Measurements from ENCODE around the gene GPRC5A. TPM values are rescaled to one million over a fixed set of nuclear protein-coding genes. Genes with fewer than 3 reads are reported as not detected.

GPRC5A gene
- total and polyA plus RNA-seq, 9 donors, result 6.5 to 71.5 (median 37.9) TPM

DNA sequence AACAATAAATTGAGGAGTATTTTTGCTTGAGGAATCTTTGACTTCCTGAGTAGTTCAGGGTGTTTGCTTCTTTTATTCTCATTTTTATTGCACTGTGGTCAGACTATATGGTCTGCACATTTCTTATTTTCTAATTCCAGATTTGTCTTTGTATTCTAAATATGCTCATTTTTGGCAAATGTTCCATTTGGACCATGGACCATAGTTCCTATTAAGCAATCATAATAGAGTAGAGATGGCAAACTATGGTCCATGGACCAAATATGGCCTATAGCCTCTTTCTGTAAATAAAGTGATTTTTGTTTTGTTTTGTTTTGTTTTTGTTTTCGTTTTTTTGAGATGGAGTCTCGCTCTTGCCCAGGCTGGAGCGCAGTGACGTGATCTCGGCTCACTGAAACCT is 2.1 kb downstream of the GPRC5A start:
- no peak overlapping the region for H3K4me3 ChIP-seq
- H3K36me3 ChIP-seq, result no peaks in the 10 kb centered on the region
- TF ChIP-seq, protein P1, sequence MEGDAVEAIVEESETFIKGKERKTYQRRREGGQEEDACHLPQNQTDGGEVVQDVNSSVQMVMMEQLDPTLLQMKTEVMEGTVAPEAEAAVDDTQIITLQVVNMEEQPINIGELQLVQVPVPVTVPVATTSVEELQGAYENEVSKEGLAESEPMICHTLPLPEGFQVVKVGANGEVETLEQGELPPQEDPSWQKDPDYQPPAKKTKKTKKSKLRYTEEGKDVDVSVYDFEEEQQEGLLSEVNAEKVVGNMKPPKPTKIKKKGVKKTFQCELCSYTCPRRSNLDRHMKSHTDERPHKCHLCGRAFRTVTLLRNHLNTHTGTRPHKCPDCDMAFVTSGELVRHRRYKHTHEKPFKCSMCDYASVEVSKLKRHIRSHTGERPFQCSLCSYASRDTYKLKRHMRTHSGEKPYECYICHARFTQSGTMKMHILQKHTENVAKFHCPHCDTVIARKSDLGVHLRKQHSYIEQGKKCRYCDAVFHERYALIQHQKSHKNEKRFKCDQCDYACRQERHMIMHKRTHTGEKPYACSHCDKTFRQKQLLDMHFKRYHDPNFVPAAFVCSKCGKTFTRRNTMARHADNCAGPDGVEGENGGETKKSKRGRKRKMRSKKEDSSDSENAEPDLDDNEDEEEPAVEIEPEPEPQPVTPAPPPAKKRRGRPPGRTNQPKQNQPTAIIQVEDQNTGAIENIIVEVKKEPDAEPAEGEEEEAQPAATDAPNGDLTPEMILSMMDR (IDR thresholded peaks at IDR 0.05), result no peak
- no peak for TF ChIP-seq EP300 (IDR thresholded peaks at IDR 0.05)
- TF ChIP-seq POLR2A (IDR thresholded peaks at IDR 0.05), result no peak
- no peaks in the 10 kb centered on the region for H3K27me3 ChIP-seq
- H3K9me3 ChIP-seq, result no peaks in the 10 kb centered on the region
- no peak for DNase-seq
- no peak overlapping the region for H3K27ac ChIP-seq
- peaks cover 6% of the 10 kb centered on the region for H3K4me1 ChIP-seq (ENCODE audit: insufficient read depth)
- intact Hi-C loops (cut with DNase I), result loop anchor here in 2 of 4 donors (10.0 kb wide), 1 partner anchor 169 kb away; no protein-coding TSS in a partner anchor
- WGBS, 3 donors, result 90 to 94% (median 92%) methylated on average over 5 of the region's 5 CpGs

GRCh38 chr12:12896260-12896659 is 4.9 kb downstream of the GPRC5A start:
- Histone ChIP-seq H3K4me1 (ENCODE audit: insufficient read depth) (peaks cover 20% of the 10 kb centered on the region), H3K27me3 (no peaks in the 10 kb centered on the region), H3K9me3 (no peaks in the 10 kb centered on the region), H3K36me3 (no peaks in the 10 kb centered on the region), H3K27ac (peak overlapping the region in 1 of 2 donors; percentile 45), H3K4me3 (no peak overlapping the region)
- no peak for DNase-seq
- intact Hi-C loops (cut with DNase I), result loop anchor here in 2 of 4 donors (10.0 kb wide), 1 partner anchor 171 kb away; no protein-coding TSS in a partner anchor
- 7 to 15% (median 11%) methylated on average over 2 of the region's 2 CpGs for WGBS, 3 donors
- TF ChIP-seq, protein P1 (IDR thresholded peaks at IDR 0.05), result no peak
- no peak for TF ChIP-seq EP300 (IDR thresholded peaks at IDR 0.05)
- TF ChIP-seq POLR2A (IDR thresholded peaks at IDR 0.05), result no peak

DNA sequence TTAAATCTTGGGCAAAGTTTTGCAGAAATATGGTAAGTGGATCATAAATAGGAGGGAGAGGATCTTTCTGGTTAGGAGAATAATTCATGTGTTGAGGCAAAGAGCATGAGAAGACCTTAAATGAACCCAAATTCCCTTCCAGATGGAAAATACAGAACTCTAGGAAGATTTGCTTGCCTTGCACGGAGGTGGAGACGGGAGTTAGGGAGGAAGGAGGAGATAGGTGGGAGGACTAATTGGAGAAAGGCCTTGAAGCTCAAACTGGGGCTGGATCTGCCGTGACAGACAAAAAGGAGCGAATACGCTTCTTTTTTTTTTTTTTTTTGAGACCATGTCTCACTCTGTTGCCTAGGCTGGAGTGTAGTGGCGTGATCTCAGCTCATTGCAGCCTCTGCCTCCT is 5.9 kb downstream of the GPRC5A start:
- intact Hi-C loops (cut with DNase I), result loop anchor here in 2 of 4 donors (10.0 kb wide), 1 partner anchor 173 kb away; no protein-coding TSS in a partner anchor
- H3K4me1 ChIP-seq (ENCODE audit: insufficient read depth), result peaks cover 21% of the 10 kb centered on the region

DNA sequence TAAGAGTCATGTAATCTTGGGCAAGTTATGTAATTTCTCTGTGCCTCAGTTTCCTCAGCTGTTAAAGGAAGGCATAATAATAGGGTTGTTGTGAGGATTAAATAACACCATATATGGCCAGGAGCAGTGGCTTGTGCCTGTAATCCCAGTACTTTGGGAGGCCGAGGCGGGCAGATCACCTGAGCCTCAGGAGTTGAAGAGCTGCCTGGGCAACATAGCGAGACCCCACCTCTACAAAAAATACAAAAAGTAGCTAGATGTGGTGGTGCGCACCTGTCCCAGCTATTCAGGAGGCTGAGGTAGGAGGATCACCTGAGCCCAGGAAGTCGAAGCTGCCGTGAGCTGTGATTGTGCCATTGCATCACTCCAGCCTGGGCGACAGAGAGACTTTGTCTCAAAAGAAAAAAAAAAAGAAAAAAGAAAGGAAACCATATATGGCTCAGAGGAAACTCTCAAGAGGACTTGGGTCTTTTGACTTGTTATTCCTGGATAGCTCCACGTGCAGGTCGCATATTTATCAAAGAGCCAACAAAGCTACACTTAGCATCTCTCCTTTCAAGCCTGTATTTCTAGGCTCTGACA is 6.9 kb downstream of the GPRC5A start:
- intact Hi-C loops (cut with DNase I), result loop anchor here in 2 of 4 donors (10.0 kb wide), 1 partner anchor 173 kb away; no protein-coding TSS in a partner anchor
- TF ChIP-seq POLR2A (IDR thresholded peaks at IDR 0.05) (no peak), EP300 (IDR thresholded peaks at IDR 0.05) (no peak)
- TF ChIP-seq, protein P1 (IDR thresholded peaks at IDR 0.05), result no peak
- 89 to 93% (median 91%) methylated on average over 9 of the region's 9 CpGs for WGBS, 3 donors
- Histone ChIP-seq H3K4me3 (no peak overlapping the region), H3K36me3 (no peaks in the 10 kb centered on the region), H3K9me3 (no peaks in the 10 kb centered on the region), H3K27ac (peak overlapping the region; percentile 21 to 81), H3K4me1 (ENCODE audit: insufficient read depth) (peaks cover 21% of the 10 kb centered on the region), H3K27me3 (no peaks in the 10 kb centered on the region)
- DNase-seq, result no peak

More for the DNA sequence above, 5.9 kb downstream of the GPRC5A start:
- Histone ChIP-seq H3K27me3 (no peaks in the 10 kb centered on the region), H3K27ac (peak overlapping the region in 1 of 2 donors; percentile 22), H3K9me3 (no peaks in the 10 kb centered on the region), H3K36me3 (no peaks in the 10 kb centered on the region), H3K4me3 (no peak overlapping the region)
- WGBS, 3 donors, result 28 to 64% (median 32%) methylated on average over 6 of the region's 6 CpGs
- no peak for DNase-seq
- no peak for TF ChIP-seq EP300 (IDR thresholded peaks at IDR 0.05)
- TF ChIP-seq POLR2A (IDR thresholded peaks at IDR 0.05), result no peak
- TF ChIP-seq, protein P1 (IDR thresholded peaks at IDR 0.05), result no peak
